Memory B cell (primary cell): ENCODE results near the gene VAV1.
"Not testable (repeated sequence)": the region's sequence is repeated elsewhere in the genome, so short reads cannot be mapped to it uniquely, and the experiment has no call there.

Experiments used
- ATAC-seq: fragments of 150-1000 bp; cut with Tn5 transposase; 2 replicates; pipeline ENCODE4 v1.10.0; 2021; ENCODE audit warnings: low read depth, mild to moderate bottlenecking, moderate library complexity
- DNase-seq, 2 donors: peaks; one replicate each; pipeline ENCODE4 v3.0.0; 2022; ENCODE audit warnings: low spot score in 2 of 2
- H3K27ac Mint-ChIP-seq: one replicate; pipeline ENCODE4 v1.8.0; 2022; ENCODE audit warnings: mild to moderate bottlenecking, moderate library complexity, mixed read lengths
- H3K27me3 Mint-ChIP-seq: one replicate; pipeline ENCODE4 v1.8.0; 2022; ENCODE audit warnings: mixed read lengths
- H3K36me3 Mint-ChIP-seq: one replicate; pipeline ENCODE4 v1.8.0; 2022; ENCODE audit warnings: mild to moderate bottlenecking, mixed read lengths
- H3K4me1 Mint-ChIP-seq: one replicate; pipeline ENCODE4 v1.8.0; 2022; ENCODE audit warnings: mixed read lengths
- H3K4me3 Mint-ChIP-seq: one replicate; pipeline ENCODE4 v1.8.0; 2022; ENCODE audit warnings: mild to moderate bottlenecking, moderate library complexity, mixed read lengths
- H3K9me3 Mint-ChIP-seq: one replicate; pipeline ENCODE4 v1.8.0; 2022; ENCODE audit warnings: mixed read lengths

The VAV1 gene

DNA sequence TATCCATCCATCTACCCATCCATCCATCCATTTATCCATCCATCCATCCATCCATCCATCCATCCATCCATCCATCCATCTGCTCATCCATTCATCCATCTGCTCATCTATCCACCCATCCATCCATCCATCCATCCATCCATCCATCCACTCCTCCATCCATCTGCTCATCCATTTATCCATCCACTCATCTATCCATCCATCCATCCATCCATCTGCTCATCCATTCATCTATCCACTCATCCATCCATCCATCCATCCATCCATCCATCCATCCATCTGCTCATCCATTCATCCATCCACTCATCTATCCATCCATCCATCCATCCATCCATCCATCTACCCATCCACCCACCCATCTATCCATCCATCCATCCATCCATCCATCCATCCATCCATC is 3.5 kb downstream of the VAV1 start:
- H3K4me1 Mint-ChIP-seq, result peaks cover 47% of the 10 kb centered on the region
- peak overlapping the region; percentile 45 for H3K4me3 Mint-ChIP-seq
- H3K36me3 Mint-ChIP-seq, result peaks cover 30% of the 10 kb centered on the region
- not testable (repeated sequence) for ATAC-seq, DNase-seq, H3K27me3 Mint-ChIP-seq
- peaks cover 13% of the 10 kb centered on the region for H3K9me3 Mint-ChIP-seq
- H3K27ac Mint-ChIP-seq, result peak overlapping the region; percentile 57

DNA sequence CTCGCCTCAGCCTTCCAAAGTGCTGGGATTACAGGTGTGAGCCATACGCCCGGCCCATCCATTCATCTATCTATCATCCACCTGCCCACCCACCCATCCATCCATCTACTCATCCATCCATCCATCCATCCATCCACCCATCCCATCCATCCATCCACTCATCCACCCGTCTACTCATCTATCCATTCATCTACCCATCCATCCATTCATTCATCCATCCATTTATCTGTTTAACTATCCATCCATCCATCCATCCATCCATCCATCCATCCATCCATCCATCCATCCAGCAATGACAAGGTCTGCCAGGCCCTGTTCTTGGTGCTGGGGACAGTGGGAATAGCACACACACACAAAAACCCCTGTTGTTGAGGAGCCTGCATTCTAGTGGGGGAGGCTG is 4.5 kb downstream of the VAV1 start:
- no peak for DNase-seq
- Mint-ChIP-seq H3K4me3 (peak overlapping the region; percentile 4), H3K27me3 (no peaks in the 10 kb centered on the region), H3K27ac (no peak overlapping the region), H3K4me1 (peaks cover 44% of the 10 kb centered on the region), H3K9me3 (peaks cover 10% of the 10 kb centered on the region), H3K36me3 (peaks cover 30% of the 10 kb centered on the region)
- ATAC-seq, result no peak

DNA sequence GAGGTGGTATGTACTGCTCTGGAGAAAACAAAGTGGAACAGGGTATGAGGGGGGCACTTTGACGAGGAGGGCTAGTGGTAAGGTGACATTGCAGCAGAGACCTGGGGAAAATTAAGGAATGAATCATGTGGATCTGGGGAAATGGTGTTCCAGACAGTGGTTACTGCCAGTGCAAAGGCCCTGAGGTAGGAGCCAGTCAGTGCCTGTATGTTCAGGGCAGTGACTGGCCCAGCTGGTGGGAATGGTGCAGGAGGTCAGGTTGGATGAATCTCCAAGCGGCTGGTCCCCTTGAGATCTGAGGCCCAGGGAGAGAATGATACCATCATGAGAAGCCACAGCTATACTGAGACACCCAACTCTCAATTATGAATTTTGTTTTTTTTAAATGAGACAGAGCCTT is 4.9 kb downstream of the VAV1 start:
- Mint-ChIP-seq H3K27ac (no peak overlapping the region), H3K4me1 (peaks cover 41% of the 10 kb centered on the region), H3K27me3 (no peaks in the 10 kb centered on the region), H3K36me3 (peaks cover 30% of the 10 kb centered on the region), H3K9me3 (peaks cover 10% of the 10 kb centered on the region), H3K4me3 (no peak overlapping the region)
- DNase-seq (no peak), ATAC-seq (no peak)

DNA sequence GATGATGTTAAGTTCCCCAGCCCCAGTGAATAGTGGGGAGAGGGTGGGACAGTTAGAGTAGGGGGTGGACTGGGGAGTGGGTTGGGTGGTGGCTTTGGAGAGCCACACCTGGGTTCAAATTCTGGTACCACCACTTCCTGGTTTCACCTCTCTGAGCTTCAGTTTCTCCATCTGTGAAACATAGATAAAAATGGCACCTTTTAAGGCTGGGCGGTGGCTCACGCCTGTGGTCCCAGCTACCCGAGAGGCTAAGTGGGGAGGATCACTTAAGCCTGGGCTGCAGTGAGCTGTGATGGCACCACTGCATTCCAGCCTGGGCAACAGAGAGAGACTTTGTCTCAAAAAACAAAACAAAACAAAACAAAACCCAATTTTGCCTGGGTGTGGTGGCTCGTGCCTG is 5.9 kb downstream of the VAV1 start:
- Mint-ChIP-seq H3K36me3 (peaks cover 30% of the 10 kb centered on the region), H3K27ac (no peak overlapping the region), H3K9me3 (peaks cover 10% of the 10 kb centered on the region), H3K27me3 (no peaks in the 10 kb centered on the region), H3K4me3 (no peak overlapping the region), H3K4me1 (peaks cover 44% of the 10 kb centered on the region)
- DNase-seq (no peak), ATAC-seq (no peak)

DNA sequence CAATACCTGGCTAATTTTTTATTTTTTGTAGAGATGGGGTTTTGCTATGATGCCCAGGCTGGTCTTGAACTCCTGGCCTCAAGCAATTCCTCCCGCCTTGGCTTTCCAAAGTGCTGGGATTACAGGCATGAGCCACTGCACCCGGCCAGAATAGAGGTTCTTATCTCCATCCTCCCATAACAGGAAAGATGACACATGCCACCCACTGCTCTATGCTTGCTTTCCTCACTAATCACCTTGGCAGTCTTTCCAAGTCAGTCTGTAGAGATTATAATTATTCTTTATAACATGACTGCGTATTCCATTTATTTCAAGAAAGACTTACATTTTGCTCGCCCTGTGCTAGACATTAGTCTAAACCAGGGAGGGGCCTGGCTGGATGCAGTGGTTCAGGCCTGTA is 6.7 kb downstream of the VAV1 start:
- DNase-seq (no peak), ATAC-seq (no peak)
- Mint-ChIP-seq H3K27me3 (no peaks in the 10 kb centered on the region), H3K9me3 (peaks cover 10% of the 10 kb centered on the region), H3K36me3 (peaks cover 29% of the 10 kb centered on the region), H3K27ac (no peak overlapping the region), H3K4me1 (peaks cover 42% of the 10 kb centered on the region), H3K4me3 (no peak overlapping the region)

DNA sequence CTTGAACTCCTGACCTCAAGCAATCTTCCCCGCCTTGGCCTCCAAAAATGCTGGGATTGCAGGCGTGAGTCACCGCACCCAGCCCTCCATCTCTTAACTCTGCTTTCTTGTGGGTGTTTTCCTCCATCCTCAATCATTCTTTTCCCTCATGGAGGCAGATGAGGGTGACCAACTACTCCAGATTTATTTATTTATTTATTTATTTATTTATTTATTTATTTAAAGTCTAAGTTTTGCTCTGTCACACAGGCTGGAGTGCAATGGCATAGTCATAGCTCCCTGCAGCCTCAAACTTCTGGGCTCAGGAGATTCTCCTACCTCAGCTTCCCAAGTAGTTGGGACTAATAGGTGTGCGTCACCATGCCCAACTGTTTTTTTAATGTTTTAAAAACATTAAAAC is 14.9 kb downstream of the VAV1 start:
- Mint-ChIP-seq H3K36me3 (peaks cover 32% of the 10 kb centered on the region), H3K9me3 (no peaks in the 10 kb centered on the region), H3K27ac (no peak overlapping the region), H3K4me1 (peaks cover 35% of the 10 kb centered on the region), H3K27me3 (no peaks in the 10 kb centered on the region), H3K4me3 (no peak overlapping the region)
- ATAC-seq (no peak), DNase-seq (no peak)

DNA sequence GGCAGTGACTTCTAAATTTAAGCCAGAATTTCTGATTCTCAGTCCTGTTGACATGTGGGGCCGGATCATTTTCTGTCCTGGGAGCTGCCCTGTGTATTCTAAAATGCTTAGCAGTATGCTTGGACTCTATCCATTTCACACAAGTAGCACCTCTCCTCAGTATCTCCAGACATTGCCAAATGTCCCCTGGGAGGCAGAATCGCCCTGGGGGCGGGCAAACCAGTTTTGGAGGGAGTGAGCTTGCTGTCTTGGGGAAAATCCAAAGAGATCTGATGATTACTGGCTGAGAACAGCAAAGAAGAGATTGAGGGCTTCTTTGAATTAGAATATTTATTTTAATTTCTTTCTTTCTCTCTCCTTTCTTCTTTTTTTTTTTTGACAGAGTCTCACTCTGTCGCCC is 16.4 kb downstream of the VAV1 start:
- H3K9me3 Mint-ChIP-seq, result no peaks in the 10 kb centered on the region
- H3K4me3 Mint-ChIP-seq, result no peak overlapping the region
- peaks cover 34% of the 10 kb centered on the region for H3K4me1 Mint-ChIP-seq

DNA sequence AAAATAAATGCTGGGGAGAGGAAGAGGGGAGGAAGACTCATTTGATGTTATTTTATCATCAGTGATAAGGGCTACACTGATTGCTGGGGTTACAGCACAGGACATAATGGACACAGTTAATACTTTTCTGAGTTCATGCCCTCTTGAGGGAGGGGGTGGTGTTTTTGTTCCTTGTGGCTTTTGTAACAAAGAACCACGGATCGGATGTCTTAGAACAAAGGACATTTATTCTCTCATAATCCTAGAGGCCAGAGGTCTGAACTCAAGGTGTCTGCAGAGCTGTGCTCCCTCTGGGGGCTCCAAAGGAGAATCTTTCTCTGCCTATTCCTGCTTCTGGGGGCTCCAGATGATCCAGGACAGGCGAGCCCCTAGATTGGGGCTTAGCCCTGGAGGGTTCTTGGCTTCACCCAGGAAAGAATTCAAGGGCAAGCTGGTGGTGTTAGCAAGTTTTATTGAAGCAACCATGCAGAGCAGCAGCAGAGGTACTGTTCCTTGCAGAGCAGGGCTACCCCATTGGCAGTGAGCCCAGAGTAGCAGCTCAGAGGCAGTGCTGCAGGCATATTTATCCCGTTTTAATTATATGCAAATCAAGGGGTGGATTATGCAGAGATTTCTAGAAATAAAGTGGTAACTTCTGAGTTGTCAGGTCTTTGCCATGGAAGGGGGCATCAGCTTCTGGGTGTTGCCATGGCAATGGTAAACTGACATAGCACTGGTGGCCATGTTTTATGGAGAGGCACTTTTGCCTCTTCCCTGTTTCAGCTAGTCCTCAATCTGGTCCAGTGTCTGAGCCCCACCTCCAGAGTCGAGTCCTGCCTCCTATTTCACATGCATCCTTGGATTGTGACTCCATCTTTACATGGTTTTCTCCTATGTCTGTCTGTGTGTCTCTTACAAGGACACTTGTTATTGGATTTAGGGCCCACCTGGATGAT is 18.0 kb downstream of the VAV1 start:
- Mint-ChIP-seq H3K4me1 (peaks cover 29% of the 10 kb centered on the region), H3K27me3 (no peaks in the 10 kb centered on the region), H3K27ac (peak overlapping the region; percentile 45), H3K36me3 (peaks cover 41% of the 10 kb centered on the region), H3K4me3 (no peak overlapping the region), H3K9me3 (peaks cover 5% of the 10 kb centered on the region)
- ATAC-seq (no peak), DNase-seq (no peak)

More for the DNA sequence above, 16.4 kb downstream of the VAV1 start:
- no peak for ATAC-seq
- peaks cover 38% of the 10 kb centered on the region for H3K36me3 Mint-ChIP-seq
- no peak overlapping the region for H3K27ac Mint-ChIP-seq
- no peaks in the 10 kb centered on the region for H3K27me3 Mint-ChIP-seq
- no peak for DNase-seq

DNA sequence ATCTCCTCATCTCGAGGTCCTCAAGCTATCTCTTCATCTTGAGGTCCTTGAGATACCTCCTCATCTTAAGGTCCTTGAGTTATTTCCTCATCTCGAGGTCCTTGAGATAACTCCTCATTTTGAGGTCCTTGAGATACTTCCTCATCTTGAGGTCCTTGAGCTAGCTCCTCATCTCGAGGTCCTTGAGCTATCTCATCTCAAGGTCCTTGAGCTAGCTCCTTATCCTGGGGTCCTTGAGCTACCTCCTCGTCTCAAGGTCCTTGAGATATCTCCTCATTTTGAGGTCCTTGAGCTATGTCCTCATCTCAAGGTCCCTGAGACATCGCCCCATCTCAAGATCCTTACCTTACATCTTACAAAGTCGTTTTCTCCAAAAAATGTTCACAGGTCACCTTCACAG is 18.7 kb downstream of the VAV1 start:
- no peak for ATAC-seq
- Mint-ChIP-seq H3K36me3 (peaks cover 41% of the 10 kb centered on the region), H3K9me3 (peaks cover 5% of the 10 kb centered on the region), H3K27ac (peak overlapping the region; percentile 51), H3K4me1 (peaks cover 30% of the 10 kb centered on the region), H3K27me3 (no peaks in the 10 kb centered on the region), H3K4me3 (no peak overlapping the region)
- no peak for DNase-seq

DNA sequence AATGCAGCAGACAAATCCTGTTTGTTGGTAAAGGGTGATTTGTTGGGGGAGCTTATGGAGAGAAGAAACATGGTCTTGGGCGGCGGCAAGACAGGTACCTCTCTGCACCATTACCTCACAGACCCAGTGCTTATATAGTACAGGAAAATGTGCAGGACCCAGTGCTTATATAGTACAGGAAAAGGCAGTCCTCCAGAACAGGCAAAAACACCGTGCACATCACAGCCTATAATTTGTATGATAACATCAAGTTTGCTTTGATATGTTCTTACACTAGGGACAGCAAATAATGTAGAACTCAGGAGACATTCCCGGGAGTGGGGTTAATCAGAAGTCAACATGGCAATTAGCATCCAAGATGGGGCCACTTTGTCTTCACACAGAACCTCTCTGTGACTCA is 20.9 kb downstream of the VAV1 start:
- no peak for ATAC-seq
- H3K27ac Mint-ChIP-seq, result peak overlapping the region; percentile 58
- H3K4me3 Mint-ChIP-seq, result no peak overlapping the region
- H3K9me3 Mint-ChIP-seq, result peaks cover 5% of the 10 kb centered on the region
- peaks cover 36% of the 10 kb centered on the region for H3K4me1 Mint-ChIP-seq
- H3K36me3 Mint-ChIP-seq, result peaks cover 40% of the 10 kb centered on the region
- H3K27me3 Mint-ChIP-seq, result no peaks in the 10 kb centered on the region
- DNase-seq, result no peak

DNA sequence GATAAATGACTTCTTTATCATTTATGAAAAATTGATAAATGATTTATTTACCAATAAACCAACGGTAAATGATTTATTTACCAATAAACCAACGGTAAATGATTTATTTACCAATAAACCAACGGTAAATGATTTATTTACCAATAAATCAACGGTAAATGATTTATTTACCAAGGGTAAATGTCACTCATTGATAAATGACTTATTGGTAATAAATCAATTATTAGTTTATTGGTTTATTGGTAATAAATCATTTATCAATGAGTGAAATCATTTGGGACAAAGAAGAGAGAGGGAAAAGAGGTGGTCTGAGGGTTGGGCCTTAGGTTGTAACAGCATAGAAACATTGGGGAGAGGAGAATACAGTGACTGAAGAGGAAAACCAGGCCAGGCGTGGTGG is 21.5 kb downstream of the VAV1 start:
- ATAC-seq, result no peak
- H3K9me3 Mint-ChIP-seq, result peaks cover 5% of the 10 kb centered on the region
- peaks cover 42% of the 10 kb centered on the region for H3K36me3 Mint-ChIP-seq
- no peak overlapping the region for H3K27ac Mint-ChIP-seq
- DNase-seq, result no peak
- no peak overlapping the region for H3K4me3 Mint-ChIP-seq
- H3K4me1 Mint-ChIP-seq, result peaks cover 39% of the 10 kb centered on the region
- H3K27me3 Mint-ChIP-seq, result no peaks in the 10 kb centered on the region

DNA sequence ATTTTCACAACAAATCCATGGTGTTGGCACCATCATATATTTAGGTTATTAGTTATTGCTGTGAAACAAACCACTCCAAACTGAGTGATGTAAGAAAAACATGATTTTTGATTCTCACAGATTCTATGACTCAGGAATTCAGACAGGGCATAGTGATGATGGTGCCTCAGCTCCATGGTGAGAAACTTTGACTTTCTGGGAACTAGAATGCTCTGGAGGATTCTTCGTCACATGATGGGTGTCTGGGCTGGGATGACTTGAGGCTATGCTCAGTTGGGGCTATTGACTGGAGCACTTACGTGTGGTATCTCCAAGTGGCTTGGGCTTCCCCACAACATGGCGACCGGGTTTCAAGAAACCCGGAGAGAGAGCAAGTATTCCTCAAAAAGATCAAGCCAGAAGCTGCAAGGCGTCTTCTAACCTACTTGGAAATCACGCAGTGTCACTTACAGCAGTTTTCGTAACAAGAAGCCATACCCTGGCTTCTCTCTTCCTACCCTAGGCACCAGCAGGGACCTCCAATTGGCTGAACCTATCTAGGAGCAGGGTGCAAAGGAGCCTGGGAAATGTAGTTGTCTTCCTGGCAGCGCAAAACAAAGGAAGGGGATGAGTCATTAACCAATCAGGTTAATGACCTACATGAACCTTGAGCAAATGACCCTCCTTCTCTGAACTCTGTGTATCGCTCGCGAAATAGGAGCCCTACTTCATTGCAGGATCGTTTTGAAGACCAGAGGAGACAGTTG is 22.4 kb downstream of the VAV1 start:
- Mint-ChIP-seq H3K36me3 (peaks cover 41% of the 10 kb centered on the region), H3K4me1 (peaks cover 41% of the 10 kb centered on the region), H3K27me3 (no peaks in the 10 kb centered on the region), H3K9me3 (peaks cover 5% of the 10 kb centered on the region), H3K27ac (no peak overlapping the region), H3K4me3 (no peak overlapping the region)
- ATAC-seq (no peak), DNase-seq (no peak)

DNA sequence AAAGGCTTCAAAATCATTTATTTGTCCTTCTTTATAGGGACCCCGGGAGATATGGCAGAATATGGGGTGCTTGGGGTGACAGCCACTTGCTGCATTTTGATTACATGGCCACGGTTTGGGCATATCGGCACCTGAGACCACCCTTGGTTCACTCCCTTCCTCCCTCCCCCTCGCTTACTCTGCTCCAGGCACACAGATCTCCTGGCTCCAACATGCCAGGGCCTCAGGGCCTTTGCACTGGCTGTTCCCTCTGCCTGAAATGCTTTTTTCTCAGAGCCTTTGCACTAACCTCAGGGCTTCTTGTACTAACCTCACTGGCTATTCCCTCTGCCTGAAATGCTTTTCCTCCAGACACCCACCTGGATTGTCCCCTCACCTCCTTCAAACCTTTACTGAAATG is 23.8 kb downstream of the VAV1 start:
- Mint-ChIP-seq H3K4me1 (peaks cover 51% of the 10 kb centered on the region), H3K4me3 (no peak overlapping the region), H3K36me3 (peaks cover 38% of the 10 kb centered on the region), H3K27ac (no peak overlapping the region), H3K27me3 (no peaks in the 10 kb centered on the region), H3K9me3 (peaks cover 5% of the 10 kb centered on the region)
- DNase-seq (no peak), ATAC-seq (no peak)

DNA sequence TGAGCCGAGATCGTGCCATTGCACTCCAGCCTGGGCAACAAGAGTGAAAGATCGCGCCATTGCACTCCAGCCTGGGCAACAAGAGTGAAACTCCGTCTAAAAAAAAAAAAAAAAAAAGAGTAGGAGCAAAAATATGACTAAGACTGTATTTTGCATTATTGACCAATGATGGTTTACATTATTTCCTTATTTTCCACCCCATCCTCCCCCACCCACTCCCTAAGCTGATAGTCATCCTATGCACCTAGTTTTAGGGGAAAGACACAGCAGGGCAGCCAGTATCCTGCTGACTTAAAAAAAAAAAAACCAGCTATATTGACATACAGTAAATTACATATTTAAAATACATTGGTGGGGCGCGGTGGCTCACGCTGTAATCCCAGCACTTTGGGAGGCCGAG is 25.1 kb downstream of the VAV1 start:
- DNase-seq (no peak), ATAC-seq (no peak)
- Mint-ChIP-seq H3K36me3 (peaks cover 28% of the 10 kb centered on the region), H3K27me3 (no peaks in the 10 kb centered on the region), H3K9me3 (peaks cover 5% of the 10 kb centered on the region), H3K27ac (peak overlapping the region; percentile 47), H3K4me1 (peaks cover 46% of the 10 kb centered on the region), H3K4me3 (no peak overlapping the region)
